ENCODE results near the gene CLDN5. TPM values are rescaled to one million over a fixed set of nuclear protein-coding genes. Genes with fewer than 3 reads are reported as not detected.

CLDN5 gene
- total and polyA plus RNA-seq, 2 donors (not counting 1 experiment from before 2014, with no cell fraction given): 0.33 TPM; not detected in 1

GRCh38 chr22:19482297-19482696, 41.9 kb downstream of the CLDN5 start:
- H3K4me1 ChIP-seq (ENCODE audit: control insufficient read depth, extremely low read depth, insufficient read depth, low read length): peaks cover 10% of the 10 kb centered on the region
- no peak overlapping the region for H3K9ac ChIP-seq (ENCODE audit: insufficient read depth, low read length)
- H2AFZ ChIP-seq (ENCODE audit: low read length): no peak overlapping the region
- H3K27me3 ChIP-seq (ENCODE audit: control insufficient read depth, insufficient read depth, low read length): no peaks in the 10 kb centered on the region
- peaks cover 26% of the 10 kb centered on the region for H3K79me2 ChIP-seq (ENCODE audit: control insufficient read depth, insufficient read depth, low read length)
- DNase-seq (ENCODE audit: low read depth in 2 of 2): no peak
- TF ChIP-seq EZH2 (IDR thresholded peaks at IDR 0.05; ENCODE audit: low read length, missing control alignments): no peak
- no peak for TF ChIP-seq CTCF (conservative IDR thresholded peaks at IDR 0.05 in 1 of 2, IDR thresholded peaks at IDR 0.05 in 1 of 2; ENCODE audit: low read depth in 1 of 2, low read length in 2 of 2)
- no peaks in the 10 kb centered on the region for H4K20me1 ChIP-seq (ENCODE audit: control insufficient read depth, extremely low read depth, insufficient read depth, low read length)
- peaks cover 4% of the 10 kb centered on the region for H3K36me3 ChIP-seq (ENCODE audit: control insufficient read depth, insufficient read depth, low read length)
- H3K4me3 ChIP-seq (replicated peaks in 1 of 4; ENCODE audit: control extremely low read depth in 1 of 4, insufficient read depth in 1 of 4, low read depth in 3 of 4, low read length in 4 of 4): no peak overlapping the region
- no peak overlapping the region for H3K27ac ChIP-seq (ENCODE audit: insufficient read depth, low read length)
- no peak overlapping the region for H3K4me2 ChIP-seq (ENCODE audit: extremely low read depth, insufficient read depth, low read length)
- H3K9me3 ChIP-seq (ENCODE audit: control insufficient read depth, insufficient read depth, low read depth, low read length): no peaks in the 10 kb centered on the region

GRCh38 chr22:19480789-19481188, 43.4 kb downstream of the CLDN5 start:
- H3K9me3 ChIP-seq (ENCODE audit: control insufficient read depth, insufficient read depth, low read depth, low read length): no peaks in the 10 kb centered on the region
- H2AFZ ChIP-seq (ENCODE audit: low read length): peak overlapping the region; percentile 18
- peak overlapping the region; percentile 79 to 98 (median 84) for H3K4me3 ChIP-seq (replicated peaks in 1 of 4; ENCODE audit: control extremely low read depth in 1 of 4, insufficient read depth in 1 of 4, low read depth in 3 of 4, low read length in 4 of 4)
- DNase-seq (ENCODE audit: low read depth in 2 of 2): no peak
- peaks cover 37% of the 10 kb centered on the region for H3K79me2 ChIP-seq (ENCODE audit: control insufficient read depth, insufficient read depth, low read length)
- TF ChIP-seq EZH2 (IDR thresholded peaks at IDR 0.05; ENCODE audit: low read length, missing control alignments) (no peak), CTCF (conservative IDR thresholded peaks at IDR 0.05 in 1 of 2, IDR thresholded peaks at IDR 0.05 in 1 of 2; ENCODE audit: low read depth in 1 of 2, low read length in 2 of 2) (no peak)
- H3K4me1 ChIP-seq (ENCODE audit: control insufficient read depth, extremely low read depth, insufficient read depth, low read length): peaks cover 11% of the 10 kb centered on the region
- H3K36me3 ChIP-seq (ENCODE audit: control insufficient read depth, insufficient read depth, low read length): peaks cover 4% of the 10 kb centered on the region
- no peaks in the 10 kb centered on the region for H4K20me1 ChIP-seq (ENCODE audit: control insufficient read depth, extremely low read depth, insufficient read depth, low read length)
- peak overlapping the region; percentile 76 for H3K4me2 ChIP-seq (ENCODE audit: extremely low read depth, insufficient read depth, low read length)
- no peak overlapping the region for H3K27ac ChIP-seq (ENCODE audit: insufficient read depth, low read length)
- H3K27me3 ChIP-seq (ENCODE audit: control insufficient read depth, insufficient read depth, low read length): no peaks in the 10 kb centered on the region
- no peak overlapping the region for H3K9ac ChIP-seq (ENCODE audit: insufficient read depth, low read length)

- Histone ChIP-seq H3K79me2 (ENCODE audit: control insufficient read depth, insufficient read depth, low read length) (peaks cover 42% of the 10 kb centered on the region), H3K36me3 (ENCODE audit: control insufficient read depth, insufficient read depth, low read length) (peaks cover 3% of the 10 kb centered on the region), H3K4me3 (replicated peaks in 1 of 4; ENCODE audit: control extremely low read depth in 1 of 4, insufficient read depth in 1 of 4, low read depth in 3 of 4, low read length in 4 of 4) (peak overlapping the region; percentile 79 to 98 (median 84)), H3K9ac (ENCODE audit: insufficient read depth, low read length) (peak overlapping the region; percentile 63), H3K4me1 (ENCODE audit: control insufficient read depth, extremely low read depth, insufficient read depth, low read length) (peaks cover 11% of the 10 kb centered on the region), H3K27me3 (ENCODE audit: control insufficient read depth, insufficient read depth, low read length) (no peaks in the 10 kb centered on the region), H3K27ac (ENCODE audit: insufficient read depth, low read length) (peak overlapping the region; percentile 91), H2AFZ (ENCODE audit: low read length) (peak overlapping the region; percentile 86), H4K20me1 (ENCODE audit: control insufficient read depth, extremely low read depth, insufficient read depth, low read length) (no peaks in the 10 kb centered on the region), H3K9me3 (ENCODE audit: control insufficient read depth, insufficient read depth, low read depth, low read length) (no peaks in the 10 kb centered on the region), H3K4me2 (ENCODE audit: extremely low read depth, insufficient read depth, low read length) (peak overlapping the region; percentile 76)
- DNase-seq (ENCODE audit: low read depth in 2 of 2): no peak
- no peak for TF ChIP-seq EZH2 (IDR thresholded peaks at IDR 0.05; ENCODE audit: low read length, missing control alignments)
- TF ChIP-seq CTCF (conservative IDR thresholded peaks at IDR 0.05 in 1 of 2, IDR thresholded peaks at IDR 0.05 in 1 of 2; ENCODE audit: low read depth in 1 of 2, low read length in 2 of 2): no peak
Observed at GRCh38 chr22:19480173-19480568, 44.0 kb downstream of the CLDN5 start.

Data from fibroblast of lung (primary cell).